Measurements from ENCODE around the gene IAPP.

- TF ChIP-seq CTCF (IDR thresholded peaks at IDR 0.05) (no peak), POLR2AphosphoS5 (IDR thresholded peaks at IDR 0.05) (no peak), EP300 (IDR thresholded peaks at IDR 0.05) (no peak), POLR2A (IDR thresholded peaks at IDR 0.05) (no peak)
These were observed 35.2 kb upstream of the IAPP start for GRCh38 chr12:21337453-21337852.
